Measurements from ENCODE around the gene RGS18.

- no peak for TF ChIP-seq POU6F1 (CRISPR knock-in tag; IDR thresholded peaks at IDR 0.05; ENCODE audit: borderline replicate concordance, low read depth)
- TF ChIP-seq PPARA (CRISPR knock-in tag; IDR thresholded peaks at IDR 0.05; ENCODE audit: borderline replicate concordance), result no peak
- TF ChIP-seq ZFP3 (CRISPR knock-in tag; IDR thresholded peaks at IDR 0.05), result no peak
- no peak for TF ChIP-seq TCF4 (CRISPR knock-in tag; IDR thresholded peaks at IDR 0.05; ENCODE audit: borderline replicate concordance)
- TF ChIP-seq CREB5 (CRISPR knock-in tag; IDR thresholded peaks at IDR 0.05; ENCODE audit: low read depth), result no peak
- no peak for TF ChIP-seq BACH2 (CRISPR knock-in tag; IDR thresholded peaks at IDR 0.05; ENCODE audit: borderline replicate concordance)
- TF ChIP-seq TSHZ2 (CRISPR knock-in tag; IDR thresholded peaks at IDR 0.05), result no peak
These were observed 1.2 kb upstream of the RGS18 start for GRCh38 chr1:192157067-192157466.

All from SK-N-SH treated with all-trans-retinoic acid at 6 μM for 48 hours (cell line).